WTC11 (cell line): ENCODE data around the gene SAG. TPM values are rescaled to one million over a fixed set of nuclear protein-coding genes. Genes with fewer than 3 reads are reported as not detected.

Experiments used
- ATAC-seq: fragments of 200-7000 bp; cut with Tn5 transposase; 2 replicates; pipeline ENCODE4 v1.10.0; 2021; ENCODE audit warnings: mild to moderate bottlenecking, moderate library complexity
- Bru-seq: library from RNA; stranded (reverse); fragments of 400-500 nt; gene quantifications from one replicate; lab custom pipeline; 2021; lab: Mats Ljungman, UMichigan
- CTCF ChIA-PET: fragments of 300-600 bp; sonication (Branson Sonifier 250); formaldehyde crosslinking; loops from one replicate; lab custom pipeline; 2021; ENCODE audit warnings: antibody characterized with exemption; lab: Charles Lee
- POLR2A ChIA-PET: fragments of 350-600 bp; sonication (Branson Sonifier 250); formaldehyde crosslinking; loops from one replicate; lab custom pipeline; 2021; ENCODE audit warnings: antibody characterized with exemption; lab: Charles Lee
- DNase-seq: peaks from one replicate; pipeline ENCODE4 v3.0.0; 2021; ENCODE audit warnings: low spot score
- H3K27ac Mint-ChIP-seq: 2 replicates; pipeline ENCODE4 v1.8.0; 2021; ENCODE audit warnings: mixed read lengths
- H3K27me3 Mint-ChIP-seq: 2 replicates; pipeline ENCODE4 v1.8.0; 2021; ENCODE audit warnings: low read depth, mild to moderate bottlenecking, moderate library complexity, mixed read lengths
- H3K36me3 Mint-ChIP-seq: 2 replicates; pipeline ENCODE4 v1.8.0; 2021; ENCODE audit warnings: mixed read lengths
- H3K4me1 Mint-ChIP-seq: 2 replicates; pipeline ENCODE4 v1.8.0; 2022; ENCODE audit warnings: mixed read lengths
- H3K4me3 Mint-ChIP-seq: 2 replicates; pipeline ENCODE4 v1.8.0; 2021; ENCODE audit warnings: mild to moderate bottlenecking, moderate library complexity, mixed read lengths
- H3K9me3 Mint-ChIP-seq: 2 replicates; pipeline ENCODE4 v1.8.0; 2021; ENCODE audit warnings: mixed read lengths
- ATF2 ChIP-seq: sonication (generic); formaldehyde crosslinking; IDR thresholded peaks from 2 replicates; pipeline ENCODE4 v1.8.1; 2022; ENCODE audit warnings: low read depth, missing genetic modification reagents, borderline replicate concordance
- ERG ChIP-seq: fragments of 250-450 bp; sonication (Bioruptor Pico); IDR thresholded peaks from 2 replicates; pipeline ENCODE4 v1.8.0; 2021; ENCODE audit warnings: mild to moderate bottlenecking
- ETV6 ChIP-seq: sonication (generic); formaldehyde crosslinking; IDR thresholded peaks from 2 replicates; pipeline ENCODE4 v1.8.1; 2022; ENCODE audit warnings: mild to moderate bottlenecking, missing genetic modification reagents
- HMGA2 ChIP-seq: fragments of 250-450 bp; sonication (Bioruptor Pico); IDR thresholded peaks from 2 replicates; pipeline ENCODE4 v1.4.0; 2021; ENCODE audit warnings: mild to moderate bottlenecking, moderate library complexity
- JUN ChIP-seq: sonication (generic); formaldehyde crosslinking; IDR thresholded peaks from 2 replicates; pipeline ENCODE4 v1.8.0; 2023; ENCODE audit warnings: mild to moderate bottlenecking, missing genetic modification reagents
- NFYB ChIP-seq: sonication (generic); formaldehyde crosslinking; conservative IDR thresholded peaks from 2 replicates; pipeline ENCODE4 v1.8.0; 2022; ENCODE audit warnings: low read depth, missing genetic modification reagents
- NR1H2 ChIP-seq: sonication (generic); formaldehyde crosslinking; IDR thresholded peaks from 2 replicates; pipeline ENCODE4 v1.9.0; 2021; ENCODE audit warnings: mild to moderate bottlenecking, moderate library complexity, missing genetic modification reagents
- PRRX2 ChIP-seq: fragments of 250-450 bp; sonication (Bioruptor Pico); IDR thresholded peaks from 2 replicates; pipeline ENCODE4 v1.8.0; 2021; ENCODE audit warnings: mild to moderate bottlenecking
- RORB ChIP-seq: fragments of 250-450 bp; sonication (Bioruptor Pico); IDR thresholded peaks from 2 replicates; pipeline ENCODE4 v1.9.0; 2021; ENCODE audit warnings: mild to moderate bottlenecking
- SMAD4 ChIP-seq: sonication (generic); formaldehyde crosslinking; IDR thresholded peaks from 2 replicates; pipeline ENCODE4 v1.8.0; 2022; ENCODE audit warnings: mild to moderate bottlenecking, missing genetic modification reagents
- TCF7 ChIP-seq: sonication (generic); formaldehyde crosslinking; IDR thresholded peaks from 2 replicates; pipeline ENCODE4 v1.8.0; 2022; ENCODE audit warnings: mild to moderate bottlenecking, low read depth, missing genetic modification reagents, moderate library complexity
- ZNF219 ChIP-seq: sonication (generic); formaldehyde crosslinking; IDR thresholded peaks from 2 replicates; pipeline ENCODE4 v1.8.0; 2023; ENCODE audit warnings: missing genetic modification reagents, mild to moderate bottlenecking, borderline replicate concordance
- long read RNA-seq, 3 experiments: library from RNA in 1 of 3; library from capped mRNA in 1 of 3; library from polyadenylated mRNA in 1 of 3; unstranded in 2 of 3; stranded (forward) in 1 of 3; transcript quantifications; one replicate each; pipeline ENCODE4 v2.0.0, GENCODE V29; 2021
- total RNA-seq: library from RNA; stranded (reverse); gene quantifications from 3 replicates; pipeline ENCODE4 v1.2.3, GENCODE V29; 2021
- TF ChIP-seq, protein P1 (sequence below): fragments of 250-450 bp; sonication (Bioruptor Pico); IDR thresholded peaks from 2 replicates; pipeline ENCODE4 v1.9.0; 2021; ENCODE audit warnings: mild to moderate bottlenecking, borderline replicate concordance
- TF ChIP-seq, protein P2 (sequence below): sonication (generic); formaldehyde crosslinking; IDR thresholded peaks from 2 replicates; pipeline ENCODE4 v1.8.1; 2023; ENCODE audit warnings: mild to moderate bottlenecking, missing genetic modification reagents, borderline replicate concordance
- TF ChIP-seq, protein P3 (sequence below): sonication (generic); formaldehyde crosslinking; IDR thresholded peaks from 2 replicates; pipeline ENCODE4 v1.8.1; 2022; ENCODE audit warnings: low read depth, mild to moderate bottlenecking, moderate library complexity, missing genetic modification reagents, borderline replicate concordance
- TF ChIP-seq, protein P4 (sequence below): sonication (generic); formaldehyde crosslinking; IDR thresholded peaks from 2 replicates; pipeline ENCODE4 v1.8.1; 2022; ENCODE audit warnings: mild to moderate bottlenecking, missing genetic modification reagents, moderate library complexity, borderline replicate concordance
- TF ChIP-seq, protein P5 (sequence below): sonication (generic); formaldehyde crosslinking; IDR thresholded peaks from 2 replicates; pipeline ENCODE4 v1.8.1; 2023; ENCODE audit warnings: mild to moderate bottlenecking, moderate library complexity, missing genetic modification reagents

Gene SAG
- total RNA-seq = 0.14 TPM in 1 of 3 replicates, not detected in the others
- Bru-seq, nascent RNA = percentile 6 among the genes with signal in this experiment
- long read RNA-seq, experiment 1 = 0 reads
- long read RNA-seq, experiment 2 = 0 reads
- long read RNA-seq, experiment 3 = 0 reads

GRCh38 chr2:233307565-233307964 is at the start of gene SAG:
TSS of gene SAG (plus strand) at chr2:233307816. CDS start at chr2:233309190, 1,374 bp downstream.
- Mint-ChIP-seq H3K4me1 (no peaks in the 10 kb centered on the region), H3K4me3 (no peak within 1 kb of the TSS), H3K27me3 (no peaks in the 10 kb centered on the region), H3K36me3 (no peaks in the 10 kb centered on the region), H3K9me3 (peaks cover 5% of the 10 kb centered on the region; the same call in 1 of the 2 replicates), H3K27ac (no peak within 1 kb of the TSS)
- POLR2A ChIA-PET = no interaction called here
- TF ChIP-seq PRRX2 (CRISPR knock-in tag) (no peak), TCF7 (no peak), RORB (CRISPR knock-in tag) (no peak), ERG (CRISPR knock-in tag) (no peak), SMAD4 (CRISPR knock-in tag) (no peak), ATF2 (no peak), NR1H2 (CRISPR knock-in tag) (no peak), ZNF219 (no peak)
- no peak for DNase-seq
- peak; percentile 43 for ATAC-seq
- CTCF ChIA-PET = interaction anchor here (1.1 to 1.3 kb wide), 2 partner anchors 46 to 142 kb away, joined by 3 read pairs; partner anchors contain the start of gene DGKD

- POLR2A ChIA-PET = no interaction called here
- CTCF ChIA-PET = no interaction called here
- no peak overlapping the region for H3K27ac Mint-ChIP-seq
- H3K36me3 Mint-ChIP-seq = peaks cover 63% of the 10 kb centered on the region
- DNase-seq = no peak
- H3K4me1 Mint-ChIP-seq = 0 out of 2 replicates have a peak, but pooled peaks cover 2% of the 10 kb centered on the region
- H3K9me3 Mint-ChIP-seq = no peaks in the 10 kb centered on the region
- H3K4me3 Mint-ChIP-seq = no peak overlapping the region
- ATAC-seq = no peak
- H3K27me3 Mint-ChIP-seq = no peaks in the 10 kb centered on the region
- TF ChIP-seq, protein P1, sequence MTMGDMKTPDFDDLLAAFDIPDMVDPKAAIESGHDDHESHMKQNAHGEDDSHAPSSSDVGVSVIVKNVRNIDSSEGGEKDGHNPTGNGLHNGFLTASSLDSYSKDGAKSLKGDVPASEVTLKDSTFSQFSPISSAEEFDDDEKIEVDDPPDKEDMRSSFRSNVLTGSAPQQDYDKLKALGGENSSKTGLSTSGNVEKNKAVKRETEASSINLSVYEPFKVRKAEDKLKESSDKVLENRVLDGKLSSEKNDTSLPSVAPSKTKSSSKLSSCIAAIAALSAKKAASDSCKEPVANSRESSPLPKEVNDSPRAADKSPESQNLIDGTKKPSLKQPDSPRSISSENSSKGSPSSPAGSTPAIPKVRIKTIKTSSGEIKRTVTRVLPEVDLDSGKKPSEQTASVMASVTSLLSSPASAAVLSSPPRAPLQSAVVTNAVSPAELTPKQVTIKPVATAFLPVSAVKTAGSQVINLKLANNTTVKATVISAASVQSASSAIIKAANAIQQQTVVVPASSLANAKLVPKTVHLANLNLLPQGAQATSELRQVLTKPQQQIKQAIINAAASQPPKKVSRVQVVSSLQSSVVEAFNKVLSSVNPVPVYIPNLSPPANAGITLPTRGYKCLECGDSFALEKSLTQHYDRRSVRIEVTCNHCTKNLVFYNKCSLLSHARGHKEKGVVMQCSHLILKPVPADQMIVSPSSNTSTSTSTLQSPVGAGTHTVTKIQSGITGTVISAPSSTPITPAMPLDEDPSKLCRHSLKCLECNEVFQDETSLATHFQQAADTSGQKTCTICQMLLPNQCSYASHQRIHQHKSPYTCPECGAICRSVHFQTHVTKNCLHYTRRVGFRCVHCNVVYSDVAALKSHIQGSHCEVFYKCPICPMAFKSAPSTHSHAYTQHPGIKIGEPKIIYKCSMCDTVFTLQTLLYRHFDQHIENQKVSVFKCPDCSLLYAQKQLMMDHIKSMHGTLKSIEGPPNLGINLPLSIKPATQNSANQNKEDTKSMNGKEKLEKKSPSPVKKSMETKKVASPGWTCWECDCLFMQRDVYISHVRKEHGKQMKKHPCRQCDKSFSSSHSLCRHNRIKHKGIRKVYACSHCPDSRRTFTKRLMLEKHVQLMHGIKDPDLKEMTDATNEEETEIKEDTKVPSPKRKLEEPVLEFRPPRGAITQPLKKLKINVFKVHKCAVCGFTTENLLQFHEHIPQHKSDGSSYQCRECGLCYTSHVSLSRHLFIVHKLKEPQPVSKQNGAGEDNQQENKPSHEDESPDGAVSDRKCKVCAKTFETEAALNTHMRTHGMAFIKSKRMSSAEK (CRISPR knock-in tag) = no peak
- TF ChIP-seq ZNF219 (no peak), JUN (no peak), ATF2 (no peak), NFYB (CRISPR knock-in tag) (no peak), SMAD4 (CRISPR knock-in tag) (no peak), ETV6 (CRISPR knock-in tag) (no peak), HMGA2 (CRISPR knock-in tag) (no peak)
- TF ChIP-seq, protein P2, sequence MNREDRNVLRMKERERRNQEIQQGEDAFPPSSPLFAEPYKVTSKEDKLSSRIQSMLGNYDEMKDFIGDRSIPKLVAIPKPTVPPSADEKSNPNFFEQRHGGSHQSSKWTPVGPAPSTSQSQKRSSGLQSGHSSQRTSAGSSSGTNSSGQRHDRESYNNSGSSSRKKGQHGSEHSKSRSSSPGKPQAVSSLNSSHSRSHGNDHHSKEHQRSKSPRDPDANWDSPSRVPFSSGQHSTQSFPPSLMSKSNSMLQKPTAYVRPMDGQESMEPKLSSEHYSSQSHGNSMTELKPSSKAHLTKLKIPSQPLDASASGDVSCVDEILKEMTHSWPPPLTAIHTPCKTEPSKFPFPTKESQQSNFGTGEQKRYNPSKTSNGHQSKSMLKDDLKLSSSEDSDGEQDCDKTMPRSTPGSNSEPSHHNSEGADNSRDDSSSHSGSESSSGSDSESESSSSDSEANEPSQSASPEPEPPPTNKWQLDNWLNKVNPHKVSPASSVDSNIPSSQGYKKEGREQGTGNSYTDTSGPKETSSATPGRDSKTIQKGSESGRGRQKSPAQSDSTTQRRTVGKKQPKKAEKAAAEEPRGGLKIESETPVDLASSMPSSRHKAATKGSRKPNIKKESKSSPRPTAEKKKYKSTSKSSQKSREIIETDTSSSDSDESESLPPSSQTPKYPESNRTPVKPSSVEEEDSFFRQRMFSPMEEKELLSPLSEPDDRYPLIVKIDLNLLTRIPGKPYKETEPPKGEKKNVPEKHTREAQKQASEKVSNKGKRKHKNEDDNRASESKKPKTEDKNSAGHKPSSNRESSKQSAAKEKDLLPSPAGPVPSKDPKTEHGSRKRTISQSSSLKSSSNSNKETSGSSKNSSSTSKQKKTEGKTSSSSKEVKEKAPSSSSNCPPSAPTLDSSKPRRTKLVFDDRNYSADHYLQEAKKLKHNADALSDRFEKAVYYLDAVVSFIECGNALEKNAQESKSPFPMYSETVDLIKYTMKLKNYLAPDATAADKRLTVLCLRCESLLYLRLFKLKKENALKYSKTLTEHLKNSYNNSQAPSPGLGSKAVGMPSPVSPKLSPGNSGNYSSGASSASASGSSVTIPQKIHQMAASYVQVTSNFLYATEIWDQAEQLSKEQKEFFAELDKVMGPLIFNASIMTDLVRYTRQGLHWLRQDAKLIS (CRISPR knock-in tag) = no peak
- TF ChIP-seq, protein P3, sequence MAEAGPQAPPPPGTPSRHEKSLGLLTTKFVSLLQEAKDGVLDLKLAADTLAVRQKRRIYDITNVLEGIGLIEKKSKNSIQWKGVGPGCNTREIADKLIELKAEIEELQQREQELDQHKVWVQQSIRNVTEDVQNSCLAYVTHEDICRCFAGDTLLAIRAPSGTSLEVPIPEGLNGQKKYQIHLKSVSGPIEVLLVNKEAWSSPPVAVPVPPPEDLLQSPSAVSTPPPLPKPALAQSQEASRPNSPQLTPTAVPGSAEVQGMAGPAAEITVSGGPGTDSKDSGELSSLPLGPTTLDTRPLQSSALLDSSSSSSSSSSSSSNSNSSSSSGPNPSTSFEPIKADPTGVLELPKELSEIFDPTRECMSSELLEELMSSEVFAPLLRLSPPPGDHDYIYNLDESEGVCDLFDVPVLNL (CRISPR knock-in tag) = no peak
- TF ChIP-seq, protein P4, sequence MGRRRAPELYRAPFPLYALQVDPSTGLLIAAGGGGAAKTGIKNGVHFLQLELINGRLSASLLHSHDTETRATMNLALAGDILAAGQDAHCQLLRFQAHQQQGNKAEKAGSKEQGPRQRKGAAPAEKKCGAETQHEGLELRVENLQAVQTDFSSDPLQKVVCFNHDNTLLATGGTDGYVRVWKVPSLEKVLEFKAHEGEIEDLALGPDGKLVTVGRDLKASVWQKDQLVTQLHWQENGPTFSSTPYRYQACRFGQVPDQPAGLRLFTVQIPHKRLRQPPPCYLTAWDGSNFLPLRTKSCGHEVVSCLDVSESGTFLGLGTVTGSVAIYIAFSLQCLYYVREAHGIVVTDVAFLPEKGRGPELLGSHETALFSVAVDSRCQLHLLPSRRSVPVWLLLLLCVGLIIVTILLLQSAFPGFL (CRISPR knock-in tag) = no peak
- TF ChIP-seq, protein P5, sequence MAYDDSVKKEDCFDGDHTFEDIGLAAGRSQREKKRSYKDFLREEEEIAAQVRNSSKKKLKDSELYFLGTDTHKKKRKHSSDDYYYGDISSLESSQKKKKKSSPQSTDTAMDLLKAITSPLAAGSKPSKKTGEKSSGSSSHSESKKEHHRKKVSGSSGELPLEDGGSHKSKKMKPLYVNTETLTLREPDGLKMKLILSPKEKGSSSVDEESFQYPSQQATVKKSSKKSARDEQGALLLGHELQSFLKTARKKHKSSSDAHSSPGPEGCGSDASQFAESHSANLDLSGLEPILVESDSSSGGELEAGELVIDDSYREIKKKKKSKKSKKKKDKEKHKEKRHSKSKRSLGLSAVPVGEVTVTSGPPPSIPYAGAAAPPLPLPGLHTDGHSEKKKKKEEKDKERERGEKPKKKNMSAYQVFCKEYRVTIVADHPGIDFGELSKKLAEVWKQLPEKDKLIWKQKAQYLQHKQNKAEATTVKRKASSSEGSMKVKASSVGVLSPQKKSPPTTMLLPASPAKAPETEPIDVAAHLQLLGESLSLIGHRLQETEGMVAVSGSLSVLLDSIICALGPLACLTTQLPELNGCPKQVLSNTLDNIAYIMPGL = no peak
Measured at GRCh38 chr2:233258211-233258610, 49.4 kb upstream of the SAG start.
